ENCODE measurements around the gene CLSTN2. TPM values are rescaled to one million over a fixed set of nuclear protein-coding genes. Genes with fewer than 3 reads are reported as not detected.

Gene CLSTN2
- total RNA-seq, 1 donor from 2014 or later = 65.0 TPM

DNA sequence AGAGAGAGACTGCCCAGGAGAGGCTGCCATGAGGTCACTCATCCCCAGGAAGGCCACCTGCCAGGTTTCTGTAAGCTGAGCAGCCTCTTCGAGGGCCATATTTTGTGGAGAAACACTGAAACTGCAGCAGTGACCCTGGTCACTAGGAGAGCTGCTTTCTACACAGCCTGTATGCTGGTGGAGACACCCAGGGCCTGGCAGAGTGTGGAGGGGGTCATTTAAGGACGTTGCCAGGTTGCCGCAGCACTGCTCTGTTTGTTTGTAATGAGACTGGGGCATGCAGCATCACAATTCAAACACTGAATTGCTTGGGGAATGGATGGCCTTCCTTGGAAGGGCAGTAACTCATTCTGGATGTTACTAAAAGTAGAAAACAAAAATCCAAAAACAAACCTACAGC, 638.0 kb downstream of the CLSTN2 start:
- no peak for DNase-seq (ENCODE audit: low spot score)
- Mint-ChIP-seq H3K4me1 (ENCODE audit: low read depth) (no peaks in the 10 kb centered on the region), H3K27ac (ENCODE audit: unreplicated experiment) (no peak overlapping the region), H3K27me3 (ENCODE audit: low read depth) (no peaks in the 10 kb centered on the region), H3K36me3 (ENCODE audit: low read depth) (peaks cover under 1% of the 10 kb centered on the region), H3K9me3 (ENCODE audit: low read depth) (no peaks in the 10 kb centered on the region), H3K4me3 (ENCODE audit: unreplicated experiment) (no peak overlapping the region)
- TF ChIP-seq, protein P1, sequence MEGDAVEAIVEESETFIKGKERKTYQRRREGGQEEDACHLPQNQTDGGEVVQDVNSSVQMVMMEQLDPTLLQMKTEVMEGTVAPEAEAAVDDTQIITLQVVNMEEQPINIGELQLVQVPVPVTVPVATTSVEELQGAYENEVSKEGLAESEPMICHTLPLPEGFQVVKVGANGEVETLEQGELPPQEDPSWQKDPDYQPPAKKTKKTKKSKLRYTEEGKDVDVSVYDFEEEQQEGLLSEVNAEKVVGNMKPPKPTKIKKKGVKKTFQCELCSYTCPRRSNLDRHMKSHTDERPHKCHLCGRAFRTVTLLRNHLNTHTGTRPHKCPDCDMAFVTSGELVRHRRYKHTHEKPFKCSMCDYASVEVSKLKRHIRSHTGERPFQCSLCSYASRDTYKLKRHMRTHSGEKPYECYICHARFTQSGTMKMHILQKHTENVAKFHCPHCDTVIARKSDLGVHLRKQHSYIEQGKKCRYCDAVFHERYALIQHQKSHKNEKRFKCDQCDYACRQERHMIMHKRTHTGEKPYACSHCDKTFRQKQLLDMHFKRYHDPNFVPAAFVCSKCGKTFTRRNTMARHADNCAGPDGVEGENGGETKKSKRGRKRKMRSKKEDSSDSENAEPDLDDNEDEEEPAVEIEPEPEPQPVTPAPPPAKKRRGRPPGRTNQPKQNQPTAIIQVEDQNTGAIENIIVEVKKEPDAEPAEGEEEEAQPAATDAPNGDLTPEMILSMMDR (IDR thresholded peaks at IDR 0.05) = no peak

DNA sequence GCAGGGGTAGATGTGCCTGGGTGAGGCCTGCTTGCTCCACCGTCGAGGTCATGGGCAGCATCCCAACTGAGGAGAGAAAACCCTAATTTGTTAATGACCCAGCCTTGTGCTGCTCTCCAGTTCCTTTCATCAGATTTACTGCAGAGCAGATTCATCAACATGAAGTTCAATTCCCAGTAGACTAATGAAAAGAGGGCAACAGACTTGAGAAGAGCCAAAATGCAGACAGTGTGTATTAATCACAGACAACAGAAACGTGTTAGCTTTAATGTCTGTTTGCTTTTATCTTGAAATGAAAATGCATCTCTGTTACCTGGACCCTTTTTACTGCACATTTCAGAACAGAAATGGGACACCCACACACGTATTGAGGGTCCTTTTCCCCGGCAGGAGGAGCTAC, 639.4 kb downstream of the CLSTN2 start:
- no peaks in the 10 kb centered on the region for H3K9me3 Mint-ChIP-seq (ENCODE audit: low read depth)
- no peak overlapping the region for H3K27ac Mint-ChIP-seq (ENCODE audit: unreplicated experiment)
- H3K27me3 Mint-ChIP-seq (ENCODE audit: low read depth) = no peaks in the 10 kb centered on the region
- TF ChIP-seq, protein P1 (IDR thresholded peaks at IDR 0.05) = no peak
- no peaks in the 10 kb centered on the region for H3K36me3 Mint-ChIP-seq (ENCODE audit: low read depth)
- no peak for DNase-seq (ENCODE audit: low spot score)
- H3K4me3 Mint-ChIP-seq (ENCODE audit: unreplicated experiment) = no peak overlapping the region
- no peaks in the 10 kb centered on the region for H3K4me1 Mint-ChIP-seq (ENCODE audit: low read depth)

DNA sequence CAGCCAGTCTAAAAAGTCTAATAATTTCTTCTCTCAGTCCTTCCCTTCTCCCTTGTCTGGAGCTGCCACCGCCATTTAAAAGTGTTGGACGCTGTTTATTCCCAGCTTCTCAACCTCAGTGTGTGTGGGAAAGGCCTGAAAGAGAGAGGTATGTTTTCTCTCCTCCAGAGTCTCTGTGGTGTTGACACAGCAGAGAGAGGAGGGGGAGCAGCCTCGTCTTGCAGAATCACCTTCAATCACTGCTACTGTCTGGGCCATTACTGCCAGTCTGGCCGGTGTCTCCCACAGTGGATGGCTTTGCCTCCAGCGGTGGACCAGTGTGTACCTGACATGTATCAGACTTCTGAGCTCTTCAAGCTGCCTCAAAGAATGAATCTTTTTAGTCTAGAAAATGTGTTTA, 641.5 kb downstream of the CLSTN2 start:
- no peaks in the 10 kb centered on the region for H3K36me3 Mint-ChIP-seq (ENCODE audit: low read depth)
- no peak overlapping the region for H3K4me3 Mint-ChIP-seq (ENCODE audit: unreplicated experiment)
- H3K27me3 Mint-ChIP-seq (ENCODE audit: low read depth) = no peaks in the 10 kb centered on the region
- H3K27ac Mint-ChIP-seq (ENCODE audit: unreplicated experiment) = no peak overlapping the region
- DNase-seq (ENCODE audit: low spot score) = no peak
- H3K9me3 Mint-ChIP-seq (ENCODE audit: low read depth) = no peaks in the 10 kb centered on the region
- peaks cover 7% of the 10 kb centered on the region for H3K4me1 Mint-ChIP-seq (ENCODE audit: low read depth)
- TF ChIP-seq, protein P1 (IDR thresholded peaks at IDR 0.05) = no peak

DNA sequence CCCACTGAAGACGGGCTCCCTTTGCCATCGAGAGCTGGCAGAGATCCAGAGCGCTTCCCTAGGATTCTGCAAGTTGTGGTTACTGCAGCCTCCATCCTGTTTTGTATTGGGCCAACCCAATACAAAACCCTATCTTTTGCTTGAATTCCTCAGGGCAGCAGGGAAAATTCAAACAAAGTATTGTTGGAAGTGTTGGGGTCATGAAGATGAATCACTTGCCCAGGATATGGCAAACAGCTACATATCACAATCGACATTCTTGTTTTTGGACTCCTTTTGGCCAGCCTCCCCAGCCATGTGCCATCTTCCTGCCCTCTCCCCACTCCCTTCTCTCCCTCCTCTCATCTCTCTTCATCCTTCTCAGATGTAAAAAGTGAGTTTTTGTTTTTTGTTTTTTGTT, 642.9 kb downstream of the CLSTN2 start:
- TF ChIP-seq, protein P1 (IDR thresholded peaks at IDR 0.05) = no peak
- H3K27ac Mint-ChIP-seq (ENCODE audit: unreplicated experiment) = no peak overlapping the region
- no peaks in the 10 kb centered on the region for H3K9me3 Mint-ChIP-seq (ENCODE audit: low read depth)
- H3K27me3 Mint-ChIP-seq (ENCODE audit: low read depth) = no peaks in the 10 kb centered on the region
- DNase-seq (ENCODE audit: low spot score) = no peak
- H3K36me3 Mint-ChIP-seq (ENCODE audit: low read depth) = no peaks in the 10 kb centered on the region
- no peak overlapping the region for H3K4me3 Mint-ChIP-seq (ENCODE audit: unreplicated experiment)
- peaks cover 7% of the 10 kb centered on the region for H3K4me1 Mint-ChIP-seq (ENCODE audit: low read depth)

DNA sequence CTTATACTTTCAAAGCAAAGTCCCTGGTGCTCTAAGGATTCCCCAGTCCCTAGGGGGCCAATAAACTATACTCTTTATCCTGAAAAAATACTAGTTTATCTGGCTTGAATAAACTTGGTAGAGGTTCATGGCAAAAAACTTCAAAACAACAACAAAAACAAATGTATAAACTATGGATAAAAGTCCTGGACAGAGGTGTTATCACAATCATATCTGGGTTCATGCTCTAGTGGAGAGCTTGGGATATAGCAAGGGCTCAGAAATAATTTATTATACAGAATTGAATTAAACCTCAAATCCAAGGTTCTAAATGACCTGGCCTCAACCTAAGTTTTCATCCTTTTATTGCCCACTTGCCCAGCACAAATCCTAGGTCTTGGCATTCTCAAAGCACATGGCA, 644.3 kb downstream of the CLSTN2 start:
- Mint-ChIP-seq H3K4me1 (ENCODE audit: low read depth) (peaks cover 8% of the 10 kb centered on the region), H3K4me3 (ENCODE audit: unreplicated experiment) (no peak overlapping the region), H3K36me3 (ENCODE audit: low read depth) (no peaks in the 10 kb centered on the region), H3K9me3 (ENCODE audit: low read depth) (no peaks in the 10 kb centered on the region), H3K27ac (ENCODE audit: unreplicated experiment) (no peak overlapping the region), H3K27me3 (ENCODE audit: low read depth) (no peaks in the 10 kb centered on the region)
- TF ChIP-seq, protein P1 (IDR thresholded peaks at IDR 0.05) = peak; percentile 38
- no peak for DNase-seq (ENCODE audit: low spot score)
